DND-41 (cell line): ENCODE data around the gene SLC16A11.
"Not testable (repeated sequence)": the region's sequence is repeated elsewhere in the genome, so short reads cannot be mapped to it uniquely, and the experiment has no call there.

Source experiments
- ATAC-seq: fragments of 200-7000 bp; cut with Tn5 transposase; 3 replicates; pipeline ENCODE4 v1.9.1; 2021; ENCODE audit warnings: low read depth; ENCODE audit not compliant: insufficient read depth
- DNase-seq: peaks from one replicate; pipeline ENCODE4 v3.0.0-alpha.2; 2020
- H2AFZ ChIP-seq: 2 replicates; pipeline ENCODE4 v1.6.0; 2012; ENCODE audit warnings: low read depth, low read length
- H3K27ac ChIP-seq: 2 replicates; pipeline ENCODE4 v1.5.1; 2012; ENCODE audit warnings: low read length, inconsistent platforms
- H3K27me3 ChIP-seq: fragments of 200-600 bp; sonication (generic); 2 replicates; pipeline ENCODE4 v1.6.0; 2012; ENCODE audit warnings: low read length, mild to moderate bottlenecking, inconsistent platforms; ENCODE audit not compliant: insufficient read depth, poor library complexity
- H3K36me3 ChIP-seq: 2 replicates; pipeline ENCODE4 v1.5.1; 2012; ENCODE audit warnings: low read length, inconsistent platforms; ENCODE audit not compliant: insufficient read depth
- H3K4me1 ChIP-seq: 2 replicates; pipeline ENCODE4 v1.5.1; 2012; ENCODE audit warnings: mild to moderate bottlenecking, low read length; ENCODE audit not compliant: insufficient read depth
- H3K4me2 ChIP-seq: 2 replicates; pipeline ENCODE4 v1.6.0; 2012; ENCODE audit warnings: mild to moderate bottlenecking, moderate library complexity, low read length, inconsistent platforms; ENCODE audit not compliant: insufficient read depth
- H3K4me3 ChIP-seq, 2 experiments: fragments of 200-600 bp in 1 of 2; shearing (Covaris generic) in 1 of 2; 2 replicates each; pipeline ENCODE4 v1.5.1; 2012 to 2016; ENCODE audit warnings: inconsistent platforms in 2 of 2, low read length in 2 of 2, mild to moderate bottlenecking in 2 of 2, low read depth in 1 of 2, moderate library complexity in 1 of 2
- H3K79me2 ChIP-seq: 2 replicates; pipeline ENCODE4 v1.6.0; 2012; ENCODE audit warnings: low read length, inconsistent platforms; ENCODE audit not compliant: insufficient read depth
- H3K9ac ChIP-seq: 2 replicates; pipeline ENCODE4 v1.6.0; 2012; ENCODE audit warnings: low read depth, mild to moderate bottlenecking, inconsistent platforms, low read length, moderate library complexity
- H3K9me3 ChIP-seq: 2 replicates; pipeline ENCODE4 v1.5.1; 2012; ENCODE audit warnings: low read length, moderate library complexity, mild to moderate bottlenecking, inconsistent platforms; ENCODE audit not compliant: insufficient read depth, severe bottlenecking
- H4K20me1 ChIP-seq: 2 replicates; pipeline ENCODE4 v1.6.0; 2012; ENCODE audit warnings: low read length; ENCODE audit not compliant: insufficient read depth
- CTCF ChIP-seq: IDR thresholded peaks from 2 replicates; pipeline ENCODE4 v1.5.1; 2012; ENCODE audit warnings: borderline replicate concordance, low read length, moderate library complexity, mild to moderate bottlenecking; ENCODE audit not compliant: poor library complexity, severe bottlenecking; ENCODE audit errors: extremely low read depth
- EZH2 ChIP-seq: IDR thresholded peaks from 3 replicates; pipeline ENCODE4 v1.6.1; 2012; ENCODE audit warnings: borderline replicate concordance, low read depth, mild to moderate bottlenecking, moderate library complexity, low read length, inconsistent platforms; ENCODE audit not compliant: severe bottlenecking

SLC16A11 gene, protein sequence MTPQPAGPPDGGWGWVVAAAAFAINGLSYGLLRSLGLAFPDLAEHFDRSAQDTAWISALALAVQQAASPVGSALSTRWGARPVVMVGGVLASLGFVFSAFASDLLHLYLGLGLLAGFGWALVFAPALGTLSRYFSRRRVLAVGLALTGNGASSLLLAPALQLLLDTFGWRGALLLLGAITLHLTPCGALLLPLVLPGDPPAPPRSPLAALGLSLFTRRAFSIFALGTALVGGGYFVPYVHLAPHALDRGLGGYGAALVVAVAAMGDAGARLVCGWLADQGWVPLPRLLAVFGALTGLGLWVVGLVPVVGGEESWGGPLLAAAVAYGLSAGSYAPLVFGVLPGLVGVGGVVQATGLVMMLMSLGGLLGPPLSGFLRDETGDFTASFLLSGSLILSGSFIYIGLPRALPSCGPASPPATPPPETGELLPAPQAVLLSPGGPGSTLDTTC

DNA sequence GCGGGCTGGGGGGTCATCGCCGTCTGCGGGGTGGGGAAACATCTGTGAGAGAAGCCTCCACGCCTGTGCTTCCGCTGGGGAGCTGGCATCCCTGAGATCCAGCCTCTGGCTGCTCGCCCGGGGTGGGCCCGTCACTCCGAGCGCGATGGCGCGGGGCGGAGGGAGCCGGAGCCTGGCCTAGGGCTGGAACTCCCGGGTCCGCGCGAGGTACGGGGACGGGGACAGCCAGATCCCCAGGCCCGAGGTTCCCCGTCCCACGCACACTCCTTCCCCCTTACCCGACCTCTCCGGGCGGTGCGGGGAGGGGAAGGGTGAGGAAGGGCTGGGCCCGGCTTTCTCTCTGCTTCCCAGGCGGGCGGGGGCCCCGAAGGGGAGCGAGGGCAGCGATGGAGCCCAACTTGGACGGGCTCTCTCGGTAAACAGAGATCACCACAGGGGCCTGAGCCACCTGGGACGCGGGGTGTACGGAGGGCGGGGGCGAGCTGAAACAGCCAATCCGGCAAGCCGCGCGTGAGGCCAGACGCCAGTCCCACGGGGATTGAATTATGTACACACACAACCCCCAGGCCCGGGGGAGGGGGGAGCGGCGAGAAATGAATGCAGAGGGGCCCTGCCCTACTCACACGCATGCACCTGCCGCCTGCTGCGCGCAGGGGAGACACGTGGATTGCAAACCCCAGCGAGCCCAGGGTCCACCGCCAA is at the start of gene SLC16A11:
Gene SLC16A11 (minus strand): TSS at position 596 of the 702 bp plus-strand sequence. CDS start 579 bp downstream, at position 17.
- DNase-seq (no peak), ATAC-seq (no peak)
- peaks cover 12% of the 10 kb centered on the region for H3K27me3 ChIP-seq
- no peak within 1 kb of the TSS for H3K4me3 ChIP-seq
- H3K9me3 ChIP-seq, result no peaks in the 10 kb centered on the region
- H3K4me1 ChIP-seq, result peaks cover 9% of the 10 kb centered on the region
- no peak within 1 kb of the TSS for H3K9ac ChIP-seq
- TF ChIP-seq EZH2 (no peak), CTCF (no peak)
- no peak within 1 kb of the TSS for H2AFZ ChIP-seq
- H3K27ac ChIP-seq, result no peak within 1 kb of the TSS
- no peaks in the 10 kb centered on the region for H4K20me1 ChIP-seq
- H3K79me2 ChIP-seq, result no peaks in the 10 kb centered on the region
- H3K36me3 ChIP-seq, result no peaks in the 10 kb centered on the region
- no peak within 1 kb of the TSS for H3K4me2 ChIP-seq

DNA sequence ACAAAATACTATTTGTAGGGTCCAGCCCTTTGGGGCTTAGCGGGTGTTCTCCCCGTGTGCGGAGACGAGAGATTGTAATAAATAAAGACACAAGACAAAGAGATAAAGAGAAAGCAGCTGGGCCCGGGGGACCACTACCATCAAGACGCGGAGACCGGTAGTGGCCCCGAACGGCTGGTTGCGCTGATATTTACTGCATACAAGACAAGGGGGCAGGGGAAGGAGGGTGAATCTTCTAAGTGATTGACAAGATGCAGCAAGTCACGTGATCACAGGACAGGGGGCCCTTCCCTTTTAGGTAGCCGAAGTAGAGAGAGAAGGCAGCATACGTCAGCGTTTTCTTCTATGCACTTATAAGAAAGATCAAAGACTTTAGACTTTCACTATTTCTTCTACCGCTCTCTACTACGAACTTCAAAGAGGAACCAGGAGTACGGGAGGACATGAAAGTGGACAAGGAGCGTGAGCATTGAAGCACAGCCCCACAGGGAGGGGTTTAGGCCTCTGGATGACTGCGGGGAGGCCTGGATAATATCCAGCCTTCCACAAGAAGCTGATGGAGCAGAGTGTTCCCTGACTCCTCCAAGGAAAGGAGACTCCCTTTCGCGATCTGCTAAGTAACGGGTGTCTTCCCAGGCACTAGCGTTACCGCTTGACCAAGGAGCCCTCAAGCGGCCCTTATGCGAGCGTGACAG is 47.6 kb upstream of the SLC16A11 start:
- not testable (repeated sequence) for H3K36me3 ChIP-seq, H3K79me2 ChIP-seq, H3K9me3 ChIP-seq, ATAC-seq, H2AFZ ChIP-seq, H3K9ac ChIP-seq, H4K20me1 ChIP-seq, H3K27ac ChIP-seq, H3K27me3 ChIP-seq, DNase-seq, H3K4me2 ChIP-seq, H3K4me3 ChIP-seq, H3K4me1 ChIP-seq

GRCh38 chr17:7089570-7089969 is 45.7 kb upstream of the SLC16A11 start:
- not testable (repeated sequence) for H3K9ac ChIP-seq, H3K4me2 ChIP-seq, H3K27ac ChIP-seq, ATAC-seq, H3K9me3 ChIP-seq, DNase-seq, H3K4me1 ChIP-seq, H3K27me3 ChIP-seq, H4K20me1 ChIP-seq, H3K36me3 ChIP-seq, H3K79me2 ChIP-seq, H3K4me3 ChIP-seq, H2AFZ ChIP-seq

GRCh38 chr17:7088442-7088841 is 44.5 kb upstream of the SLC16A11 start:
- not testable (repeated sequence) for H3K27ac ChIP-seq, H3K27me3 ChIP-seq, H3K36me3 ChIP-seq, H3K4me3 ChIP-seq, H3K9ac ChIP-seq, H3K4me1 ChIP-seq, DNase-seq, H3K4me2 ChIP-seq, H4K20me1 ChIP-seq, ATAC-seq, H3K79me2 ChIP-seq, H3K9me3 ChIP-seq, H2AFZ ChIP-seq
